A549 treated with CORT108297 at 1 μM for 4 hours (cell line): ENCODE data around the gene CHD1L. TPM values are rescaled to one million over a fixed set of nuclear protein-coding genes. Genes with fewer than 3 reads are reported as not detected.

Source experiments
- total RNA-seq: library from RNA; stranded (reverse); fragments of 200-300 nt; extraction: Qiagen RNA extraction; gene quantifications from 5 replicates; pipeline ENCODE4 v1.2.3, GENCODE V29; 2022

CHD1L gene
- 31.7 to 35.4 TPM (median 32.3 TPM) in 5 replicates for total RNA-seq

GRCh38 chr1:147242449-147243227, at the start of gene CHD1L:
TSS of gene CHD1L (plus strand) at chr1:147242684. CDS start at chr1:147242704, 20 bp downstream.

GRCh38 chr1:147225193-147225730, 17.2 kb upstream of the CHD1L start, which contains the start of gene FMO5:
TSS of gene FMO5 (minus strand) at chr1:147225339. CDS start at chr1:147225029, 310 bp downstream.

Other genes with a start within 250 kb of the CHD1L start
- gene PRKAB2, start 70.2 kb upstream of the CHD1L start, total RNA-seq, result 10.0 to 13.1 TPM (median 11.7 TPM) in 5 replicates
- 0.18 to 0.26 TPM (median 0.21 TPM) in 5 replicates for gene FMO5, start 17.3 kb upstream of the CHD1L start, total RNA-seq